ENCODE results near the gene PTPRT.

PTPRT gene

GRCh38 chr20:42686057-42686456 lies 503.6 kb downstream of the PTPRT start:
- DNase-seq (ENCODE audit: insufficient read length, low spot score): no peak
- FAIRE-seq: peak; percentile 65

GRCh38 chr20:42678895-42679294 lies 510.8 kb downstream of the PTPRT start:
- DNase-seq (ENCODE audit: insufficient read length, low spot score) (no peak), FAIRE-seq (peak; percentile 26)

DNA sequence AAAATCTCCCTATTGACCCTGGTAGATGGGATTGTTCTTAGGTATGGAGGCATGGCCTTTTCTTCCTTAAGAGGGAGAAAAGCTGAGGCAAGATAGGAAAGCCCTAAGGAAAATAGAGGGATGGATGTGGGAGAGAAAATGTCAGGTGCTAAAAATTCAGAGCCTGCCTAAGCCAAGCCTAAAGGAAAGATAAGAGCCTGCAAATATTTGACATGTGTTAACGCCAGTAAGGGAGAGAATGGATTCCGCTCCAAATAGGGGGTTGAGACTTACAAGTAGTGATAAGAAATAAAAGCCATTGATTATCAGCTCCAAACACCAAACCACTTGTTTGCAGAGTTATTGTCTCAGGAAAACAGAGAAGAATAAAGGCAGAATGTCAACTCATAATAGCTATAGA lies 533.6 kb downstream of the PTPRT start:
- FAIRE-seq (no peak), DNase-seq (ENCODE audit: insufficient read length, low spot score) (no peak)

DNA sequence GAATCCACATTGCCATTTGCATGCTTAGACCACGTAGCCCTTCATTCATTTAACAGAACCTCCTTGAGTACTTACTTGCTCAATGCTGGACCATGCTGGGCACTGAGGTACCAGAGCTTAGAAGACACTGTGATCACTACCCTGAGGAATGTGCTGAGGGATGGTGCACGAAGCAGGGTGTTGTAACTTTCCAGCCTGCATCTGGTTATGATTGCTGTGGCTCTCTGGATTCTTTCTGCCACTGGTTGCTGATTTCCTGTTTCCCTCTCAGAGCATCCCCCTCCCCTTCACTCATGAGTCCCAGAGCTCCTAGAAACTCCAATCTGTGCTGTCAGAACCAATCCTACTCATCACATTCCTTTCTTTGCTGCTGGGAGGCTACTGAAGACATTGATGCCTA lies 537.4 kb downstream of the PTPRT start:
- FAIRE-seq (no peak), DNase-seq (ENCODE audit: insufficient read length, low spot score) (no peak)

DNA sequence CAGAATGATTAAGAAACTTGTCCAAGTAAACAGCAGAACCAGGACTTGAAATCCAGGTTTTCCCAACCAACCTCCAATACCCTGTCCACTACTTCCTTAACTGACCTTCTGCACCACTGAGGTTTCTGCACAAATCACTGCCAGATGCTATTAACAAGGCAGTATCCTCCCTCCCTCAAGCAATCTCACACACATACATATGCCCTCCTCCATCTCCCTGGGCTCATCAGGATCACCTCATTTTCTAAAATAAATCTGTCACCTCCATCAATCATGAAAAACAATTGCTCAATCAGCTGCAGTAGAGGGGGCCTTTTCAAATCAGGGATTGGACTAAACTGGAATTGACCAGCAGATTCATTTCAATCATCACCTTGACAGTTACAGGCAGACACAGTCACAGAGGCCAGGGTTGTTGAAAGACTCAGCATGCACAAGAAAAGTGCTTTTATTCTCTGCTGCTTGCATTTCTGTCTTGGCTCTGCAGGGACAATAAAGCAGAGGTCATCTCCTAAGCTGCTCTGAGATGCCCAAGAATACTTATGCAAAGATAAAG lies 539.4 kb downstream of the PTPRT start:
- FAIRE-seq (peak; percentile 44), DNase-seq (ENCODE audit: insufficient read length, low spot score) (no peak)

DNA sequence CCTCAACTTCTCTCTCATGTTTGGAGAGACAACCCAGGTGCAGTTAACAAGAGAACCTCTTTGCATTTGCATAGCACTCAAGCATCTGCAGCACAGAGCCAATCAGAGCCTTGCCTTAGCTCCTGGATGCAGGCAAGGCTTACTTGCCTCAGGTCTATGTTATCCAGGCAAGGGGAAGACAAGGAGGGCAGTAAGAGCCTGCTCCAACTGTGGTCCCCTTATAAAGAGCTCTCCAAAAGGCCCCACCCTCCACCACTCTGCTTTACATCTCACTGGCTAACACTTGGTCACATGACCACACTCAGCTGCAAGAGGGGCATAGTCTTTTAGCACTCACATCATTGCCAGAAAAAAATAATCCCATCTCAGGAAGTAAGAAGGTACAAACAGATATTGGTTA lies 540.0 kb downstream of the PTPRT start:
- no peak for FAIRE-seq
- DNase-seq (ENCODE audit: insufficient read length, low spot score): no peak

DNA sequence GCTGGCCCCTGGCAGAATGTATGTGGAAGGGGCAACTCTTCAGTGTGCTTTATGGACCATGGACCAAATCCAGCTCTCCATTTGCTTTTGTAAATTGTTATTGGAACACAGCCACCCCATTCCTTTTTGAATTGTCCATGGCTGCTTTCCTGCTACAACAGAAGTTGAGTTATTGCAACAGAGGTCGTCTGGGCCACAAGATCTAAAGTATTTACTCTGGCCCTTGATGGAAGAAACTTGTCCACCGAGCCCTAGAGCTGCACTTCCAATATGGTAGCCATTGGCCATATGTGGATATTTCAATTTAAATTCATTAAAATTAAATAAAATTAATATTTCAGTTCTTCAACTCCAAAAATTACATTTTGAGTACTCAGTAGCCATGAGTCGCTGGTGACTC lies 543.5 kb downstream of the PTPRT start:
- DNase-seq (ENCODE audit: insufficient read length, low spot score): no peak
- no peak for FAIRE-seq

GRCh38 chr20:42641886-42642285 lies 547.8 kb downstream of the PTPRT start:
- DNase-seq (ENCODE audit: insufficient read length, low spot score): no peak
- no peak for FAIRE-seq

- DNase-seq (ENCODE audit: insufficient read length, low spot score) (no peak), FAIRE-seq (no peak)
These were observed 550.6 kb downstream of the PTPRT start for GRCh38 chr20:42639140-42639539.

GRCh38 chr20:42635699-42636411 lies 553.9 kb downstream of the PTPRT start:
- DNase-seq (ENCODE audit: insufficient read length, low spot score) (no peak), FAIRE-seq (no peak)

DNA sequence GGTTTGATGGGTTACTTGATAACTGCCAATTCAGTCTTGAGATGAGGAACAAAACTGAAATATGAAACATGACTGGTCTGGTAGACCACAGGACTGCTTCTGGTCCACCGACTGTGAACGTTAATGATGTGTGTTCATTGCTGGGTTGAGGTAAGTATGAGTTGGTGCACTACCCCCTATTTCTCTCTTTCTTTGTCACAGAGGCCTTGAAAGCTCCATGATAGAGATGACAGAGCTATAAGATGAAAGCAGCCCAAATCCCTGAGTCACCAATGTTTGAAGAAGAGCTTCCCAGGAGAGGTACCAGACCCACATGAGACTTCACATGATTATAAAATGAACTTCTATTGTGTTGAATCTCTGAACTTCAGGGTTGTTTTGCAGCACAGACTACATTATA lies 555.5 kb downstream of the PTPRT start:
- peak; percentile 64 for FAIRE-seq
- no peak for DNase-seq (ENCODE audit: insufficient read length, low spot score)

- DNase-seq (ENCODE audit: insufficient read length, low spot score) (no peak), FAIRE-seq (no peak)
These were observed 561.0 kb downstream of the PTPRT start for GRCh38 chr20:42628683-42629082.

- no peak for FAIRE-seq
- DNase-seq (ENCODE audit: insufficient read length, low spot score): no peak
These were observed 576.6 kb downstream of the PTPRT start for GRCh38 chr20:42613076-42613475.

- DNase-seq (ENCODE audit: insufficient read length, low spot score): no peak
- FAIRE-seq: peak; percentile 69
These were observed 577.5 kb downstream of the PTPRT start for GRCh38 chr20:42611889-42612837.

DNA sequence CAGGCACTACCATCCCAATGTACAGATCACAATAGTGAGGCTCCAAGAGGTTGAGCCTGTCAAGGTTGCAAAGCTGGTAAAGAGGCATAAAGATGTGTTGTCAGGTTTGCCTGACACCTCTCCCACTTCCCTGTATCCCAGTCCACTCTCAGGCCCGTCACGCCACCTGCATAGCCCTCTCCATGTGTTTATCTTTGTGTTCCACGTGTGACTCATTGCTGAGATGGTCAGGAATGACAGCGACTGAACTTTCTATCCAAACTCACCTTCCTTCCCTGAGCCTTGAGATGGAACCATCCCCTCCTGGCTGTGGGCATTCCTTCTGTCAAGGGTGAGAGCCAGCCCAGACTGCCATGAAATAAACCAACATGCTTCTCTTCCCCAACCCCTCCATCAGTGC lies 578.3 kb downstream of the PTPRT start:
- DNase-seq (ENCODE audit: insufficient read length, low spot score): no peak
- FAIRE-seq: peak; percentile 85

- DNase-seq (ENCODE audit: insufficient read length, low spot score) (no peak), FAIRE-seq (no peak)
These were observed 579.6 kb downstream of the PTPRT start for GRCh38 chr20:42610070-42610469.

DNA sequence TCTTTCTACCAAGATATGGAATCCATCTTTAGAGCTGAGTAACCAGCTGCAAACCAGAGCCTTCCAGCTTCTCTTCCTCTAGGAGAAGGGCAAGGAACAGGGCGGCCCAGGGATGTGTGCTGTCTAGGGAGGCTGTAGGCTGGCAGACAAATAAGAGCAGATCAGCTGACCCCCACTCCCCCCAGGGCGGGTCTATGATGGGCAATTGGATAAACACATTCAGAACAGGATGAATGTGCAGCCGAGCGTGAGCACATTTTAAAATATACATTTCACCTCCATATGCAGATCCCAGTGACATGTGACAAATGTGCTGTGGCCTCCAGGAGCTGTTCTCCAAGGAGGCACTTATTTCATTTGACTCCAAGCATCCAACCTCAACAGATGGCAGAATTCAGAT lies 580.1 kb downstream of the PTPRT start:
- no peak for DNase-seq (ENCODE audit: insufficient read length, low spot score)
- FAIRE-seq: no peak

GRCh38 chr20:42604998-42605956 lies 584.4 kb downstream of the PTPRT start:
- no peak for FAIRE-seq

DNA sequence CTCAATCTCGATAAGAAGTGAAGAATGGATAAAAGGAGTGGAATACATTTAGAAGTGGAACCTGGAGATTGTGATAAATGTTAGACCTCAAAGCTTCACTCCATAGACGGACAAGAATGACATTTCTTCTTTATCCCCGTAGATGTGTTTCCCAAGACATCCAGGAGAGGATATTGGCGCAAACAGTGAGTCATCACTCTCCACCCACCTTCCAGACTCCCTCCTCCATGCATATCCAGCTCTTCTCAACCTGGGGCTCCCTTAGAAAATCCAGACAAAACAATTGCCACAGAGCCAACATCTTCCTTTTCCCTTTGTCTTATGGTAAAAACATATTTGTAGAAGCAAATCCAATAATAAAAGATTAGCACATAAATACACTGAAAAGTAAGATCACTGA lies 586.1 kb downstream of the PTPRT start:
- DNase-seq (ENCODE audit: insufficient read length, low spot score) (no peak), FAIRE-seq (peak; percentile 48)

More at GRCh38 chr20:42604998-42605956, 584.4 kb downstream of the PTPRT start:
- no peak for DNase-seq (ENCODE audit: insufficient read length, low spot score)

DNA sequence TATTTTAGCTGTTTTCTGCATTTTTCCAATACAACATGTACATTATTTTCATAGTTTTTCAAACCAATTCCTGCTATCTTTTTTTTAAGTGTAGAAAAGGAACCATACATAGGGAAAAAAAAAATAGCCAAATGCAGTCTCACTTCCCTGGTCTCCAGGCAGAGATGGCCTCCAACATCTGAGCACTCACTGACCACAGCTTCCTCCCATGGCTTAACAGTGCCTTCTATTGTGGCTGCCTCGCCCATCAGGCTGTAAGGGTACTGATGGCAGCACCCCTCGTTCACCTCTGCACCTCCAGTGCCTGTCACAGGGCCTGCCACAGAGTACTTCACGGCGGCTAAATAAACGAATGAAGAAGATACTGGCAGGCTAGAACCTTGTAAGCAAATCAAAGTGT lies 591.1 kb downstream of the PTPRT start:
- DNase-seq (ENCODE audit: insufficient read length, low spot score) (no peak), FAIRE-seq (peak; percentile 44)
